ENCODE results near the gene FOXF2.

FOXF2 gene

GRCh38 chr6:1391800-1392309 is 2.5 kb downstream of the FOXF2 start:
- no peak for DNase-seq

- DNase-seq: no peak
These were observed 3.7 kb downstream of the FOXF2 start for GRCh38 chr6:1392813-1393640.

GRCh38 chr6:1393641-1394283 is 4.4 kb downstream of the FOXF2 start:
- no peak for DNase-seq

- DNase-seq: peak in 1 of 2 experiments; percentile 7
These were observed 5.4 kb downstream of the FOXF2 start for GRCh38 chr6:1394514-1395463.

- DNase-seq: no peak
These were observed 6.1 kb downstream of the FOXF2 start for GRCh38 chr6:1395506-1395905.

- DNase-seq: no peak
These were observed 6.8 kb downstream of the FOXF2 start for GRCh38 chr6:1395941-1396908.

- peak; percentile 39 to 75 for DNase-seq
These were observed 7.8 kb downstream of the FOXF2 start for GRCh38 chr6:1396952-1397868.

GRCh38 chr6:1399085-1399780 is 9.9 kb downstream of the FOXF2 start:
- no peak for DNase-seq

- no peak for DNase-seq
These were observed 10.9 kb downstream of the FOXF2 start for GRCh38 chr6:1400126-1400850.

GRCh38 chr6:1402369-1402768 is 13.0 kb downstream of the FOXF2 start:
- no peak for DNase-seq

GRCh38 chr6:1402868-1403267 is 13.5 kb downstream of the FOXF2 start:
- DNase-seq: no peak

- DNase-seq: no peak
These were observed 14.7 kb downstream of the FOXF2 start for GRCh38 chr6:1403851-1404712.

- DNase-seq: no peak
These were observed 15.3 kb downstream of the FOXF2 start for GRCh38 chr6:1404713-1405098.

- DNase-seq: no peak
These were observed 15.8 kb downstream of the FOXF2 start for GRCh38 chr6:1405221-1405620.

GRCh38 chr6:1406306-1407072 is 17.1 kb downstream of the FOXF2 start:
- no peak for DNase-seq

- DNase-seq: no peak
These were observed 18.2 kb downstream of the FOXF2 start for GRCh38 chr6:1407499-1407990.

GRCh38 chr6:1409774-1410465 is 20.5 kb downstream of the FOXF2 start:
- no peak for DNase-seq
